Colonic mucosa (tissue), 4 donors: ENCODE data around the gene PTK7. TPM values are rescaled to one million over a fixed set of nuclear protein-coding genes. Genes with fewer than 3 reads are reported as not detected.
"Not testable (repeated sequence)": the region's sequence is repeated elsewhere in the genome, so short reads cannot be mapped to it uniquely, and the experiment has no call there.

Experiments
- DNase-seq: peaks from one replicate; pipeline ENCODE4 v3.0.0-alpha.2; 2020
- H3K27ac ChIP-seq: fragments of 200-600 bp; one replicate; pipeline ENCODE4 v1.8.0; 2021
- H3K27me3 ChIP-seq: fragments of 200-600 bp; one replicate; pipeline ENCODE4 v1.8.0; 2021
- H3K36me3 ChIP-seq: fragments of 200-600 bp; one replicate; pipeline ENCODE4 v1.8.0; 2021
- H3K4me1 ChIP-seq: fragments of 200-600 bp; one replicate; pipeline ENCODE4 v1.8.0; 2021; ENCODE audit warnings: mild to moderate bottlenecking
- H3K4me3 ChIP-seq: fragments of 200-600 bp; one replicate; pipeline ENCODE4 v1.8.0; 2021
- H3K9ac ChIP-seq, 2 donors: one replicate each; pipeline ENCODE4 v1.7.0; 2013; ENCODE audit warnings: control low read depth in 2 of 2, low read depth in 2 of 2, low read length in 2 of 2
- H3K9me3 ChIP-seq: fragments of 200-600 bp; one replicate; pipeline ENCODE4 v1.8.0; 2021
- intact Hi-C: fragments of 100-400 bp; cut with DNase I; formaldehyde crosslinking; loops from one replicate; pipeline ENCODE4 v1.14.1; 2022
- total RNA-seq, 2 donors: library from RNA; stranded (reverse); fragmentation: NEBNext Ultra II Directional in 1 of 2; extraction: Animal tissue kit (Norgen Biotek cat#: 25700) in 1 of 2; gene quantifications; one replicate each; pipeline ENCODE4 v1.2.1, GENCODE V29; 2021
- TF ChIP-seq, protein P1 (sequence below): fragments of 200-600 bp; IDR thresholded peaks from one replicate; pipeline ENCODE4 v1.8.0; 2022; ENCODE audit warnings: antibody characterized with exemption, mild to moderate bottlenecking
- donor health status: healthy.
- donor health status: DM: no; HTN: no; CAD: no.
- donor health status: DM: no; HTN: no; CAD: no.

Gene PTK7
- total RNA-seq, 2 donors from 2014 or later = 15.1 to 15.9 TPM

DNA sequence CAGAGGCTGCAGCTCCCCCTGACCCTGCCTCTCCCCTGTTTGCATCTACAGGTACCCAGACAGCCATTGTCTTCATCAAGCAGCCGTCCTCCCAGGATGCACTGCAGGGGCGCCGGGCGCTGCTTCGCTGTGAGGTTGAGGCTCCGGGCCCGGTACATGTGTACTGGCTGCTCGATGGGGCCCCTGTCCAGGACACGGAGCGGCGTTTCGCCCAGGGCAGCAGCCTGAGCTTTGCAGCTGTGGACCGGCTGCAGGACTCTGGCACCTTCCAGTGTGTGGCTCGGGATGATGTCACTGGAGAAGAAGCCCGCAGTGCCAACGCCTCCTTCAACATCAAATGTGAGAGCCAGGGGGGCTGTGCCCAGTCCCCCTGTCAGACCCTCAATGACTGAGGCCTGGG lies 52.8 kb downstream of the PTK7 start:
- H3K4me3 ChIP-seq = no peak overlapping the region
- no peaks in the 10 kb centered on the region for H3K36me3 ChIP-seq
- no peaks in the 10 kb centered on the region for H3K27me3 ChIP-seq
- DNase-seq = no peak
- H3K9me3 ChIP-seq = no peaks in the 10 kb centered on the region
- H3K4me1 ChIP-seq = no peaks in the 10 kb centered on the region
- intact Hi-C loops = loop anchor here (5.0 kb wide), 1 partner anchor 57 kb away; no protein-coding TSS in a partner anchor
- TF ChIP-seq, protein P1, sequence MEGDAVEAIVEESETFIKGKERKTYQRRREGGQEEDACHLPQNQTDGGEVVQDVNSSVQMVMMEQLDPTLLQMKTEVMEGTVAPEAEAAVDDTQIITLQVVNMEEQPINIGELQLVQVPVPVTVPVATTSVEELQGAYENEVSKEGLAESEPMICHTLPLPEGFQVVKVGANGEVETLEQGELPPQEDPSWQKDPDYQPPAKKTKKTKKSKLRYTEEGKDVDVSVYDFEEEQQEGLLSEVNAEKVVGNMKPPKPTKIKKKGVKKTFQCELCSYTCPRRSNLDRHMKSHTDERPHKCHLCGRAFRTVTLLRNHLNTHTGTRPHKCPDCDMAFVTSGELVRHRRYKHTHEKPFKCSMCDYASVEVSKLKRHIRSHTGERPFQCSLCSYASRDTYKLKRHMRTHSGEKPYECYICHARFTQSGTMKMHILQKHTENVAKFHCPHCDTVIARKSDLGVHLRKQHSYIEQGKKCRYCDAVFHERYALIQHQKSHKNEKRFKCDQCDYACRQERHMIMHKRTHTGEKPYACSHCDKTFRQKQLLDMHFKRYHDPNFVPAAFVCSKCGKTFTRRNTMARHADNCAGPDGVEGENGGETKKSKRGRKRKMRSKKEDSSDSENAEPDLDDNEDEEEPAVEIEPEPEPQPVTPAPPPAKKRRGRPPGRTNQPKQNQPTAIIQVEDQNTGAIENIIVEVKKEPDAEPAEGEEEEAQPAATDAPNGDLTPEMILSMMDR = no peak
- no peak overlapping the region for H3K9ac ChIP-seq
- H3K27ac ChIP-seq = no peak overlapping the region

GRCh38 chr6:43129434-43130194 lies 53.5 kb downstream of the PTK7 start:
- Histone ChIP-seq H3K9ac (peak overlapping the region in 1 of 2 donors; percentile 2), H3K4me1 (no peaks in the 10 kb centered on the region), H3K9me3 (no peaks in the 10 kb centered on the region), H3K27ac (no peak overlapping the region), H3K27me3 (no peaks in the 10 kb centered on the region), H3K36me3 (no peaks in the 10 kb centered on the region), H3K4me3 (no peak overlapping the region)
- TF ChIP-seq, protein P1 = peak; percentile 34
- intact Hi-C loops = loop anchor here (5.0 kb wide), 1 partner anchor 57 kb away; no protein-coding TSS in a partner anchor
- peak; percentile 46 for DNase-seq

GRCh38 chr6:43130429-43130828 lies 54.3 kb downstream of the PTK7 start:
- no peak for DNase-seq
- Histone ChIP-seq H3K27me3 (no peaks in the 10 kb centered on the region), H3K4me3 (no peak overlapping the region), H3K4me1 (no peaks in the 10 kb centered on the region), H3K27ac (no peak overlapping the region), H3K9ac (no peak overlapping the region), H3K36me3 (no peaks in the 10 kb centered on the region), H3K9me3 (no peaks in the 10 kb centered on the region)
- TF ChIP-seq, protein P1 = no peak
- intact Hi-C loops = no loop called here

- H3K27me3 ChIP-seq, H3K9ac ChIP-seq, H3K9me3 ChIP-seq, intact Hi-C loops, H3K27ac ChIP-seq, DNase-seq, H3K36me3 ChIP-seq, H3K4me1 ChIP-seq, H3K4me3 ChIP-seq: not testable (repeated sequence)
These were observed 55.3 kb downstream of the PTK7 start for GRCh38 chr6:43131379-43131778.

GRCh38 chr6:43138267-43138666 lies 62.2 kb downstream of the PTK7 start:
- TF ChIP-seq, protein P1 = no peak
- no peaks in the 10 kb centered on the region for H3K27me3 ChIP-seq
- no peaks in the 10 kb centered on the region for H3K4me1 ChIP-seq
- H3K36me3 ChIP-seq = no peaks in the 10 kb centered on the region
- DNase-seq = no peak
- no peak overlapping the region for H3K9ac ChIP-seq
- no peak overlapping the region for H3K27ac ChIP-seq
- intact Hi-C loops = no loop called here
- no peak overlapping the region for H3K4me3 ChIP-seq
- no peaks in the 10 kb centered on the region for H3K9me3 ChIP-seq

DNA sequence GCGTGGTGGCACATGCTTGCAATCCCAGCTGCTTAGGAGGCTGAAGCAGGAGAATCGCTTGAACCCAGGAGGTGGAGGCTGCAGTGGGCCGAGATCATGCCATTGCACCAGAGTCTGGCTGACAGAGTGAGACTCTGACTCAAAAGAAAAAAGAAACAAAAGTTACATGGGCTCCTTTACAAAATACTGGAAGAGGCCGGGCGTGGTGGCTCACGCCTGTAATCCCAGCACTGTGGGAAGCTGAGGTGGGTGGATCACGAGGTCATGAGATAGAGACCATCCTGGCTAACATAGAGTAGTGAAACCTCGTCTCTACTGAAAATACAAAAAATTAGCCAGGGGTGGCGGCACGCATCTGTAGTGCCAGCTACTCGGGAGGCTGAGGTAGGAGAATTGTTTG lies 63.9 kb downstream of the PTK7 start:
- not testable (repeated sequence) for H3K36me3 ChIP-seq, H3K9ac ChIP-seq, H3K27ac ChIP-seq, H3K27me3 ChIP-seq, H3K4me1 ChIP-seq, H3K4me3 ChIP-seq, DNase-seq, H3K9me3 ChIP-seq
- intact Hi-C loops = loop anchor here (5.0 kb wide), 1 partner anchor 238 kb away; no protein-coding TSS in a partner anchor
